Mesothelial cell of epicardium (in vitro differentiated cells): ENCODE results near the gene TAS2R60. TPM values are rescaled to one million over a fixed set of nuclear protein-coding genes. Genes with fewer than 3 reads are reported as not detected.

Source experiments
- DNase-seq, 2 experiments: peaks; one replicate each; pipeline ENCODE4 v3.0.0; 2021; ENCODE audit warnings: low spot score in 2 of 2; ENCODE audit not compliant: unreplicated experiment in 2 of 2
- H3K27ac Mint-ChIP-seq: 2 replicates; pipeline ENCODE4 v1.8.0; 2021; ENCODE audit warnings: mixed read lengths
- H3K27me3 Mint-ChIP-seq: 2 replicates; pipeline ENCODE4 v1.8.0; 2021; ENCODE audit warnings: low read depth, mixed read lengths
- H3K36me3 Mint-ChIP-seq: 2 replicates; pipeline ENCODE4 v1.8.0; 2021; ENCODE audit warnings: mixed read lengths
- H3K4me1 Mint-ChIP-seq: 2 replicates; pipeline ENCODE4 v1.8.0; 2021; ENCODE audit warnings: mixed read lengths
- H3K4me3 Mint-ChIP-seq: 2 replicates; pipeline ENCODE4 v1.8.0; 2021; ENCODE audit warnings: mild to moderate bottlenecking, moderate library complexity, mixed read lengths
- H3K9me3 Mint-ChIP-seq: 2 replicates; pipeline ENCODE4 v1.8.0; 2021; ENCODE audit warnings: mixed read lengths
- CTCF ChIP-seq: fragments of 200-600 bp; sonication (generic); IDR thresholded peaks from one replicate; pipeline ENCODE4 v1.5.0; 2021; ENCODE audit warnings: antibody characterized with exemption; ENCODE audit not compliant: unreplicated experiment
- total RNA-seq: library from RNA; stranded (reverse); gene quantifications from 3 replicates; pipeline ENCODE4 v1.2.1, GENCODE V29; 2021

The TAS2R60 gene
- total RNA-seq, 1 donor from 2014 or later: not detected

GRCh38 chr7:143451122-143451521 lies 7.9 kb downstream of the TAS2R60 start:
- no peak for TF ChIP-seq CTCF
- H3K4me1 Mint-ChIP-seq: no peaks in the 10 kb centered on the region
- no peaks in the 10 kb centered on the region for H3K9me3 Mint-ChIP-seq
- no peaks in the 10 kb centered on the region for H3K27me3 Mint-ChIP-seq
- DNase-seq: no peak
- H3K4me3 Mint-ChIP-seq: no peak overlapping the region
- H3K36me3 Mint-ChIP-seq: no peaks in the 10 kb centered on the region
- H3K27ac Mint-ChIP-seq: no peak overlapping the region

GRCh38 chr7:143451746-143452145 lies 8.5 kb downstream of the TAS2R60 start:
- TF ChIP-seq CTCF: no peak
- no peak overlapping the region for H3K4me3 Mint-ChIP-seq
- DNase-seq: no peak
- no peaks in the 10 kb centered on the region for H3K36me3 Mint-ChIP-seq
- no peak overlapping the region for H3K27ac Mint-ChIP-seq
- H3K9me3 Mint-ChIP-seq: no peaks in the 10 kb centered on the region
- H3K4me1 Mint-ChIP-seq: no peaks in the 10 kb centered on the region
- no peaks in the 10 kb centered on the region for H3K27me3 Mint-ChIP-seq

GRCh38 chr7:143452495-143452894 lies 9.2 kb downstream of the TAS2R60 start:
- H3K9me3 Mint-ChIP-seq: no peaks in the 10 kb centered on the region
- no peak overlapping the region for H3K4me3 Mint-ChIP-seq
- H3K27me3 Mint-ChIP-seq: no peaks in the 10 kb centered on the region
- no peak overlapping the region for H3K27ac Mint-ChIP-seq
- H3K36me3 Mint-ChIP-seq: no peaks in the 10 kb centered on the region
- H3K4me1 Mint-ChIP-seq: no peaks in the 10 kb centered on the region
- DNase-seq: no peak
- TF ChIP-seq CTCF: no peak

GRCh38 chr7:143454091-143454680 lies 10.9 kb downstream of the TAS2R60 start:
- H3K4me1 Mint-ChIP-seq: no peaks in the 10 kb centered on the region
- no peak for DNase-seq
- no peaks in the 10 kb centered on the region for H3K36me3 Mint-ChIP-seq
- H3K9me3 Mint-ChIP-seq: no peaks in the 10 kb centered on the region
- no peak for TF ChIP-seq CTCF
- no peak overlapping the region for H3K27ac Mint-ChIP-seq
- no peak overlapping the region for H3K4me3 Mint-ChIP-seq
- H3K27me3 Mint-ChIP-seq: no peaks in the 10 kb centered on the region

DNA sequence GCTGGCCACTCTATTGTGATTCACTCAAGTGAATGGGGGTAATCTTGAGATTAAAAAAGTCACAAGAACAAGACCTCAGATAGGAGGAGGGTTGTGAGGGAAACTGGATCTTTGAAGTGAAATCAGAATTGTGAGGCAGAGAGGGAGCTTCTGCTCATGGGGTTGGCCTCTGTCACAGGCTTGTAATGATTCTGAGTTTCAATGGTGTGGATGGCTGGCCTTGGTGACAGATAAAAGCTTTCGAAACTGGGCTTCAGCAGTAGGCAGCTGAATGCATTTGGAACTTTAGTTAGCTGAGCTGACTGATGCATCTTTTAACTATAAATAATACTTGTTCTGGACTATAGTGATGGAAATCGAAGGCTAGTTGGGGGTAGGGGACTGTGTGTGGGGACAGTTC lies 12.2 kb downstream of the TAS2R60 start:
- Mint-ChIP-seq H3K27ac (no peak overlapping the region), H3K36me3 (no peaks in the 10 kb centered on the region), H3K4me1 (no peaks in the 10 kb centered on the region), H3K9me3 (no peaks in the 10 kb centered on the region), H3K4me3 (no peak overlapping the region), H3K27me3 (no peaks in the 10 kb centered on the region)
- no peak for DNase-seq
- TF ChIP-seq CTCF: no peak

DNA sequence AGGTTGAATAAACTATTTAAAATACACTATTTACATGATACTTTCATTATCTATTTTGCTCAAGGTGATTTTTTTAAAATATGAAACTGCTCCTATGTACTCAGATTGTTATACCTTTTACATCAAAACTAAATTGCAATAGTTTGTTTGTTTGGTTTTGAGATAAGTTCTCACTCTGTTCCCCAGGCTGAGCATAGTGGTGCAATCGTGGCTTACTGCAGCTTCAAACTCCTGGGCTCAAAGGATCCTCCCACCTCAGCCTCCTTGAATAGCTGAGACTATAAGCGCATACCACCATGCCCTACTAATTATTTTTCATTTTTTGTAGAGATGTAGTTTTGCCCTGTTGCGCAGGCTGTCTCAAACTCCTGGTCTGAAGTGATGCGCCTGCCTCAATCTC lies 12.7 kb downstream of the TAS2R60 start:
- Mint-ChIP-seq H3K27ac (no peak overlapping the region), H3K9me3 (no peaks in the 10 kb centered on the region), H3K4me3 (no peak overlapping the region), H3K4me1 (no peaks in the 10 kb centered on the region), H3K27me3 (no peaks in the 10 kb centered on the region), H3K36me3 (no peaks in the 10 kb centered on the region)
- no peak for DNase-seq
- TF ChIP-seq CTCF: no peak
